Esophagus muscularis mucosa (tissue), 4 donors: Measurements from ENCODE around the gene LRP2. TPM values are rescaled to one million over a fixed set of nuclear protein-coding genes. Genes with fewer than 3 reads are reported as not detected.

Source experiments
- DNase-seq: peaks from one replicate; pipeline ENCODE4 v3.0.0-alpha.2; 2017; ENCODE audit errors: extremely low spot score
- H3K27ac ChIP-seq, 4 donors: fragments of 200-600 bp; sonication (generic); replicated peaks in 1 of 4; 1 replicate in 3 of 4; 2 replicates in 1 of 4; pipeline ENCODE4 v1.5.1; 2016 to 2019; ENCODE audit warnings: mild to moderate bottlenecking in 1 of 4
- H3K27me3 ChIP-seq, 4 donors: fragments of 200-600 bp; sonication (generic); one replicate each; pipeline versions ENCODE4 v1.5.1 to v1.6.0; 2016 to 2019
- H3K36me3 ChIP-seq, 4 donors: fragments of 200-600 bp; sonication (generic); one replicate each; pipeline ENCODE4 v1.5.1; 2016 to 2019
- H3K4me1 ChIP-seq, 4 donors: fragments of 200-600 bp; sonication (generic); one replicate each; pipeline ENCODE4 v1.5.1; 2016 to 2019
- H3K4me3 ChIP-seq, 4 donors: fragments of 200-600 bp; sonication (generic); 1 replicate in 2 of 4; 2 replicates in 2 of 4; pipeline ENCODE4 v1.5.1; 2016 to 2019; ENCODE audit warnings: mild to moderate bottlenecking in 4 of 4, moderate library complexity in 1 of 4
- H3K9me3 ChIP-seq, 4 donors: fragments of 200-600 bp; sonication (generic); 1 replicate in 3 of 4; 2 replicates in 1 of 4; pipeline ENCODE4 v1.5.1; 2016 to 2019
- CTCF ChIP-seq, 3 experiments: fragments of 200-600 bp in 2 of 3; fragments of 450-650 bp in 1 of 3; sonication (generic) in 2 of 3; IDR thresholded peaks; one replicate each; pipeline ENCODE4 v1.5.1; 2017 to 2019; ENCODE audit warnings: antibody characterized with exemption in 3 of 3, mild to moderate bottlenecking in 2 of 3, moderate library complexity in 1 of 3
- EP300 ChIP-seq: sonication (generic); formaldehyde crosslinking; IDR thresholded peaks from one replicate; pipeline ENCODE4 v1.6.1; 2017; ENCODE audit warnings: antibody characterized with exemption
- POLR2A ChIP-seq: fragments of 450-650 bp; IDR thresholded peaks from one replicate; pipeline ENCODE4 v1.6.1; 2017; ENCODE audit warnings: antibody characterized with exemption, moderate library complexity, mild to moderate bottlenecking, low read depth
- POLR2AphosphoS5 ChIP-seq, 2 donors: sonication (generic); formaldehyde crosslinking; IDR thresholded peaks; one replicate each; pipeline ENCODE4 v1.6.1; 2017; ENCODE audit warnings: antibody characterized with exemption in 2 of 2
- whole genome bisulfite sequencing: methylation state at CpG from one replicate; pipeline ENCODE4 v1.1.5; 2018; 5-methylcytosine and 5-hydroxymethylcytosine counted together
- intact Hi-C: fragments of 100-400 bp; cut with DNase I; formaldehyde crosslinking; loops from one replicate; pipeline ENCODE4 v1.15.1; 2023
- total RNA-seq, 4 donors: library from RNA; depleted of rRNA; stranded (reverse); fragments of >200 nt; gene quantifications; one replicate each; pipeline versions ENCODE4 v1.1.0 to v1.2.1, GENCODE V29; 2016

Gene LRP2
- total RNA-seq, 4 donors from 2014 or later, result not detected

DNA sequence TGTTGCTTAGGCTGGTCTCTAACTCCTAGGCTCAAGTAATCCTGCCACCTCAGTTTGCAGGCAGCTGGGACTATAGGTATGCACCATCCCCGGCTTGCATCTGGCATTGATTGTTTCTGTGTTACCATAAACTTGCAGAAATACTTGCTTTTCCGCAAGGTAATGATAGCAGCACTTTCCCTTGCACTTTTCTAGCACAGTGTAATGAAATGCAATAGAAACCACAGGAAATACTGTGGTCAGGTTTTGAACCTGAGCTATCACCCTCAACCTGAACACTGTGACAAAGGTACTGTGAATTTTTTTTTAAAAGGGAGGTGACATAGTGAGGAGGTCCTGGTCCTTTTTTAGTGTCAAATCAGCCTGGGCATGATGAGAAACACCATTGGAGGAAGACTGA is 254.7 kb downstream of the LRP2 start:
- peaks cover 0 to 4% (median 0%) of the 10 kb centered on the region in 4 donors for H3K27me3 ChIP-seq
- WGBS, result 90% methylated on average over 2 of the region's 2 CpGs
- H3K27ac ChIP-seq, result no peak overlapping the region
- no peaks in the 10 kb centered on the region for H3K36me3 ChIP-seq
- TF ChIP-seq POLR2AphosphoS5 (IDR thresholded peaks at IDR 0.05) (no peak), POLR2A (no peak), CTCF (IDR thresholded peaks at IDR 0.05) (no peak), EP300 (no peak)
- peaks cover 0 to 6% (median 4%) of the 10 kb centered on the region in 4 donors for H3K4me1 ChIP-seq
- intact Hi-C loops, result loop anchor here (10.0 kb wide), 1 partner anchor 167 kb away; no protein-coding TSS in a partner anchor
- H3K9me3 ChIP-seq, result no peaks in the 10 kb centered on the region
- no peak for DNase-seq
- H3K4me3 ChIP-seq, result no peak overlapping the region

- no peaks in the 10 kb centered on the region for H3K9me3 ChIP-seq
- no peak for DNase-seq
- no peak overlapping the region for H3K4me3 ChIP-seq
- H3K27ac ChIP-seq, result no peak overlapping the region
- H3K27me3 ChIP-seq, result peaks cover 0 to 4% (median 0%) of the 10 kb centered on the region in 4 donors
- intact Hi-C loops, result loop anchor here (10.0 kb wide), 1 partner anchor 168 kb away; no protein-coding TSS in a partner anchor
- peaks cover 0 to 6% (median 4%) of the 10 kb centered on the region in 4 donors for H3K4me1 ChIP-seq
- TF ChIP-seq EP300 (no peak), POLR2A (no peak), POLR2AphosphoS5 (IDR thresholded peaks at IDR 0.05) (no peak), CTCF (IDR thresholded peaks at IDR 0.05) (no peak)
- H3K36me3 ChIP-seq, result no peaks in the 10 kb centered on the region
- WGBS, result 80% methylated on average over 6 of the region's 6 CpGs
Measured at GRCh38 chr2:169106563-169107545, 255.5 kb downstream of the LRP2 start.

DNA sequence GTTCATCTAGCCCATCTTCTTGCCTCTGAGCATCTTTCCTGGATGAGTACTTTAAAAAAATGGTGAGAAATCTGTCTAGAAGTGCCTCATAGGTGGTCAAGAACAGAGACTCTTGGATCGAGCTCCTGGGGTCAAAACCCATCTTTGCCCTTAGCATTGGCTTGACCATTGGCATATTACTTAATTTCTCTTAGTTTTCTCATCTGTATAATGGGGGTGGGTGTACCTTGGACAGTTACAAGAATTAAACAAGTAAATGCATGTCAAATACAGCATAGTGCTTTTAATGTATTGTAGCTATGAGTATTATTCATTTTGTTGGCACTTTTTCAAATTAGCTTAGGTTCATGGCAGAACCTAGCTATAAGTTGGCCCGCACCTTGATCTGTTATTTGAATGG is 256.2 kb downstream of the LRP2 start:
- WGBS, result 94% methylated on average over 2 of the region's 2 CpGs
- H3K9me3 ChIP-seq, result no peaks in the 10 kb centered on the region
- H3K36me3 ChIP-seq, result no peaks in the 10 kb centered on the region
- no peak overlapping the region for H3K4me3 ChIP-seq
- H3K27me3 ChIP-seq, result peaks cover 0 to 4% (median 0%) of the 10 kb centered on the region in 4 donors
- H3K4me1 ChIP-seq, result peaks cover 0 to 6% (median 4%) of the 10 kb centered on the region in 4 donors
- DNase-seq, result no peak
- TF ChIP-seq CTCF (IDR thresholded peaks at IDR 0.05) (no peak), POLR2A (no peak), POLR2AphosphoS5 (IDR thresholded peaks at IDR 0.05) (no peak), EP300 (no peak)
- intact Hi-C loops, result loop anchor here (10.0 kb wide), 1 partner anchor 169 kb away; no protein-coding TSS in a partner anchor
- no peak overlapping the region for H3K27ac ChIP-seq

GRCh38 chr2:169105476-169105875 is 256.9 kb downstream of the LRP2 start:
- 79% methylated on average over 1 of the region's 1 CpG for whole genome bisulfite sequencing
- intact Hi-C loops, result loop anchor here (10.0 kb wide), 1 partner anchor 169 kb away; no protein-coding TSS in a partner anchor
- Histone ChIP-seq H3K36me3 (no peaks in the 10 kb centered on the region), H3K27me3 (peaks cover 0 to 4% (median 0%) of the 10 kb centered on the region in 4 donors), H3K27ac (no peak overlapping the region), H3K4me1 (peaks cover 0 to 6% (median 4%) of the 10 kb centered on the region in 4 donors), H3K4me3 (no peak overlapping the region), H3K9me3 (no peaks in the 10 kb centered on the region)
- TF ChIP-seq POLR2AphosphoS5 (IDR thresholded peaks at IDR 0.05) (no peak), CTCF (IDR thresholded peaks at IDR 0.05) (no peak), POLR2A (no peak), EP300 (no peak)
- no peak for DNase-seq
